Duodenal mucosa (tissue), 2 donors: ENCODE data around the gene NLGN1.

Source experiments
- H3K27ac ChIP-seq: one replicate; pipeline ENCODE4 v1.7.0; 2013; ENCODE audit warnings: low read depth, low read length
- H3K27me3 ChIP-seq, 2 donors: one replicate each; pipeline ENCODE4 v1.7.0; 2013; ENCODE audit warnings: low read length in 2 of 2, control low read depth in 1 of 2; ENCODE audit not compliant: insufficient read depth in 2 of 2, control insufficient read depth in 1 of 2
- H3K36me3 ChIP-seq, 2 donors: one replicate each; pipeline ENCODE4 v1.7.0; 2013; ENCODE audit warnings: low read length in 2 of 2, control low read depth in 1 of 2; ENCODE audit not compliant: insufficient read depth in 2 of 2, control insufficient read depth in 1 of 2
- H3K4me1 ChIP-seq, 2 donors: one replicate each; pipeline ENCODE4 v1.7.0; 2013; ENCODE audit warnings: low read length in 2 of 2, control low read depth in 1 of 2; ENCODE audit not compliant: insufficient read depth in 2 of 2, control insufficient read depth in 1 of 2
- H3K4me3 ChIP-seq, 2 donors: one replicate each; pipeline ENCODE4 v1.7.0; 2013; ENCODE audit warnings: low read length in 2 of 2, low read depth in 1 of 2
- H3K9ac ChIP-seq, 2 donors: one replicate each; pipeline ENCODE4 v1.7.0; 2013; ENCODE audit warnings: low read length in 2 of 2, low read depth in 1 of 2
- H3K9me3 ChIP-seq, 2 donors: one replicate each; pipeline ENCODE4 v1.7.0; 2013; ENCODE audit warnings: low read length in 2 of 2, control low read depth in 1 of 2; ENCODE audit not compliant: control insufficient read depth in 1 of 2

The NLGN1 gene

DNA sequence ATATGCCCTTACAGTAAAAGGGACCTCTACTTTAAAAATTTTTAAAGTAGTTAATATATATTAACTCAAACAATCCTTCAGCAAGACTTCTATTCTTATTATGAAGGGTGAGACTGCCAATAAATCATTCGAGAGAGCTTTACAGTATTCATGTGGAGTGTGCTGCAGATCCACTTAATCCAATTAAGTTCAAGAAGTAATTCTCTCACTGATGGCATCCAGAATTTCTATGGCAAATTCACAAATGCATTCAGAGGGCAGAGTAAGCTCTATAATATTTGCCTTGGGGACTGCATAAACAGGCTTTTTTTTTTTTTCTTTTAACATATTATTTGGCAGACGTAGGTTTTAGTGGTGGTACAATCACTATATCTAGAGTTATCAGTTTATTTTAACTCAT lies 692.0 kb downstream of the NLGN1 start:
- Histone ChIP-seq H3K9me3 (no peaks in the 10 kb centered on the region), H3K27ac (no peak overlapping the region), H3K4me1 (peaks cover 4 to 5% of the 10 kb centered on the region in 2 donors), H3K9ac (no peak overlapping the region), H3K27me3 (no peaks in the 10 kb centered on the region), H3K4me3 (no peak overlapping the region), H3K36me3 (no peaks in the 10 kb centered on the region)

DNA sequence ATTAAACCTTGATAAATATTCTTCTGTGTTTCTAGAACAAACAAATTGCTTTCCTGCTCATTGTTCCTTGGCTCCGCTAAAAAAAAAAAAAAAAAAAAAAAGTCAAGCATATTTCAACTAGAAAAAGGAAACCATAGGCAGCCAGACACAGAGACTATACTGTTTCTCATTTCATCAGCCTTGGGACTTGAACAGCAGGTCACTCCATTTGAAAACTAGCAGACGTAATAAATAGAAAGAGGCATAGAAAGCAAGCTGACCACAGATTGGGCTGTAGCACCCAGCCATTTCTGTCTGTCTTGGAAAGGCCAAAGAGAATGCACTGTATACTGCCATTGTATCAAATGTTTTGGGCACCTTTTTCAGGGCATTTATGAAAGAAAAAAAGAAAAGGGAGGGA lies 697.1 kb downstream of the NLGN1 start:
- Histone ChIP-seq H3K4me3 (no peak overlapping the region), H3K9ac (no peak overlapping the region), H3K9me3 (no peaks in the 10 kb centered on the region), H3K36me3 (no peaks in the 10 kb centered on the region), H3K27me3 (no peaks in the 10 kb centered on the region), H3K4me1 (peaks cover 4 to 5% of the 10 kb centered on the region in 2 donors), H3K27ac (no peak overlapping the region)

DNA sequence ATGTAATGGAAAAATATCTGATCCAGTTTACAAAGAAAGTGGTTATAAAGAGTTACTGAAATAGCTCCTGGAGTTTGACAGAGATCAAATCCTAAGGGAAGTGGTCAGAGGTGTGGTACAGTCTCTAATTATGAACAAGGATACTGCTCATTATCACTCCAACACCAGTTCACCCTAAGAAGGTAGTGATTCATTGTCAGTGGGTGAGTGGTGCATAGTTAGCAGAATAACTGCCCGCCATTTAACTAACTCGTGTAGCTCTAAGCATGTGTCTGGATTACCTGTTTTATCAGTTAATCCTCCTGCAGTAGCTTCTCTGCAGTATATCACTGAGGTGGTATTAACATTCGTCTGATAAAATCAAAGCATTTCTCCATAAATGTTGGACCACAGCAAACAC lies 700.1 kb downstream of the NLGN1 start:
- Histone ChIP-seq H3K9ac (no peak overlapping the region), H3K27ac (no peak overlapping the region), H3K9me3 (no peaks in the 10 kb centered on the region), H3K27me3 (no peaks in the 10 kb centered on the region), H3K4me3 (no peak overlapping the region), H3K36me3 (no peaks in the 10 kb centered on the region), H3K4me1 (no peaks in the 10 kb centered on the region)

DNA sequence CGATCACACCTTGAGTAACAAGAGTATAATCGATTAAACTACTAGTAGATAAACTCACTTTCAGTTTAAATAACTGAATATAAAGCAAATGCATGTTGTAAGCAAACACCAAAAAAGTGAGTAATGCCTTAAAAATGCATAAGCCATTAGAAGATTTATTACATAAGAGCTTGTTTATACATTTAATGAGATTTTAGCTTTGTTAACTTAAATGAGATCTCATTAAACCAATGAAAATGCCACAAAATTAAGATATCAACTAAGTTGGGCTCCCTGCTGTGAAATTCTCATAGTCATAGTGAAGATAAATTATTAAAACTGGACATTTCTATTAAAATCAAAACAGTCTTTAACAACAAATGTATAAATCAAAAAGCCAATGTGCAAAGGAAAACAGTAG lies 701.2 kb downstream of the NLGN1 start:
- no peaks in the 10 kb centered on the region for H3K4me1 ChIP-seq
- H3K27ac ChIP-seq = no peak overlapping the region
- H3K36me3 ChIP-seq = no peaks in the 10 kb centered on the region
- no peaks in the 10 kb centered on the region for H3K9me3 ChIP-seq
- no peak overlapping the region for H3K4me3 ChIP-seq
- H3K27me3 ChIP-seq = no peaks in the 10 kb centered on the region
- H3K9ac ChIP-seq = no peak overlapping the region

DNA sequence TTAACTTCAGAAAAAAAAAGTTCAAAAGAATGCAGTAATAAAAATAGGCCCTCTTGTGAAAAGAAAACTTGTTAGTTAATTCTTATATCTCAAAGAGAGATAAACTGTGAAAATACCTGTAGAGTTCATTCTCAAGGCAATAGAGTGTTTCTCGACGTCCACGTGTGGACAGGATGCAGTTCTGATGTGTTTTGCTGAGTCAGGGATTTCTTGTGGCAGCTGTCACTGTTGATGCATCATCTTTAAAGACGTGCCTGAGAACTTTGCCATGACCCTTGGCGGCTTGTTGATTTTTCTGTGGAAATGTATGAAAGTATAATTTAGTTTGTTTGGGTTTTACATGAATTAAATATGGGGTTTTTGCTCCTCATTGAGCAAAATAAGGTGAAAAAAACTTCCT lies 702.2 kb downstream of the NLGN1 start:
- Histone ChIP-seq H3K27ac (no peak overlapping the region), H3K9me3 (no peaks in the 10 kb centered on the region), H3K36me3 (no peaks in the 10 kb centered on the region), H3K27me3 (no peaks in the 10 kb centered on the region), H3K4me1 (no peaks in the 10 kb centered on the region), H3K4me3 (no peak overlapping the region), H3K9ac (no peak overlapping the region)

DNA sequence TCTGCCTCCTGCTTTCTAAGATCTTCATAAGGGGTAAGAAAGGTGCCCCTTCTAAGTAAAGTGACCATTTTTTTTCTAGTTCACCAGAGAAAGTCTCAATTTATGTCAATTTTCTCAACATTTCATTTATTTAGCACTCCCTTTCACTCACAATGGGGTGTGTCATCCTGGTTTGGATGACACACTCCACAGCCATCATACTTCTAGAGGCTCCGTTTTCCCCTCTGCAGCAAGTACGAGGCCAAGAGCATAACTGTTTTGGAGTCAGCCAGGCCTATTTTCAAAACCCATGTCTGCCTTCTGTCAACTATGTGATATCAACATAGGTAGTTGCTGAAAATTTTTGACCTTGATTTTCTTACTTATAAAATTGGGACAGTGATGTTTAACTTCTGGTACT lies 703.2 kb downstream of the NLGN1 start:
- Histone ChIP-seq H3K27me3 (no peaks in the 10 kb centered on the region), H3K4me1 (no peaks in the 10 kb centered on the region), H3K9ac (no peak overlapping the region), H3K27ac (no peak overlapping the region), H3K36me3 (no peaks in the 10 kb centered on the region), H3K9me3 (no peaks in the 10 kb centered on the region), H3K4me3 (no peak overlapping the region)

DNA sequence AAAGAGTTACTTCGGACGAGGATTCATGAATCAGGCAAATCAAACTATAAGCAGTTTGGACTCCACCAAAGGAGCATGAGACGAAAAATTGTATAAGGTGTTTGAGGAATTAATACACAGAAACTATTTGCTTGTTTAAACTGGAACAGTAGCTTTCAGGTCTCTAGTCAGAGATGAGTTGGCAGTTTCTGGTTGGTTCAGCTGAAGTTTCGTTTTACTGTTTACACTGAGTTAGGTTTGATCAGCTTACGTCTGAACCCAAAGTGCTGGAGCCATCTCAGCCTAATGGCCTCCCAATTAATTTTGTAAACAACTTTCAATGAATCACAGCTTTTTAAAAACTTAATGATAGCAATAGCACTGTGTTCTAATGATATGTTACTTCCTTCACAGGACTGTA lies 703.7 kb downstream of the NLGN1 start:
- Histone ChIP-seq H3K9me3 (no peaks in the 10 kb centered on the region), H3K4me1 (no peaks in the 10 kb centered on the region), H3K4me3 (no peak overlapping the region), H3K27ac (no peak overlapping the region), H3K9ac (no peak overlapping the region), H3K27me3 (no peaks in the 10 kb centered on the region), H3K36me3 (no peaks in the 10 kb centered on the region)

DNA sequence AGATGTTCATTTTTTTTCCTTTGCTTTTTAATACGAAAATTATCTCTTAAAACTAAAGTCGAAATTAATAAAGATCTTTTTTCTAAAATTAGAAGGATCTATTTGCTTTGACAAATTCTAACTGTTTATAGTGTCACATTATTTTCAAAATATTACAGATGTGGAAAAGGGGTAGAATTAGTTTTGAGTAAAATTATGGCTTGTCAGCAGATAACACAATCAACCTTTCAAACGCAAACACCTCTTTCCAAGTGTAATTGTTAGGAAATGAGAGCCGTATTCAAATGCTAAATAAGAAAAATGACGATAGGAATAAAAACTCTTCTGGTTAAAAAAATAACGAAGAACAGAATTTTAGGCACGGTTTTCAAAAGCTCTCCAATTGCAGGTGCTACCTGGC lies 704.7 kb downstream of the NLGN1 start:
- Histone ChIP-seq H3K27ac (no peak overlapping the region), H3K9ac (no peak overlapping the region), H3K4me1 (no peaks in the 10 kb centered on the region), H3K27me3 (no peaks in the 10 kb centered on the region), H3K9me3 (no peaks in the 10 kb centered on the region), H3K4me3 (no peak overlapping the region), H3K36me3 (no peaks in the 10 kb centered on the region)

DNA sequence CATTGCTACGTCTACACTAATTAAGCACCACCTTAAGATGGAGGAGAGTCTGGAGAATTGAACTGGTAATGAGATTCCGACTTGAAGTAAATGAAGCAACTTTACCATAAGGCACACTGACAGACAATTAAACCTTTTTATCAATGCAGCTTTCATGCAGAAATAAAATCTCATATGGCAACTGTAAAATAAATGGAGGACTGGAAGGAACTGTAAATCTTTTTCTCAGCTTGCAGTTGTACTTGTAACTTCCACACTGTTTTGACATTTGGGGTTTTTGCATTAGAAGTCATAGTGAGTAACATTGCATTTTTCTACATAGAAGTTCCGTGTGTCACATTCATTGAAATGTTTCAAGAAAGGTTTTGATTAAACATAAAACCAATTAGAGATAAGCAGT lies 705.3 kb downstream of the NLGN1 start:
- Histone ChIP-seq H3K4me1 (no peaks in the 10 kb centered on the region), H3K36me3 (no peaks in the 10 kb centered on the region), H3K27me3 (no peaks in the 10 kb centered on the region), H3K9ac (no peak overlapping the region), H3K9me3 (no peaks in the 10 kb centered on the region), H3K4me3 (no peak overlapping the region), H3K27ac (no peak overlapping the region)

DNA sequence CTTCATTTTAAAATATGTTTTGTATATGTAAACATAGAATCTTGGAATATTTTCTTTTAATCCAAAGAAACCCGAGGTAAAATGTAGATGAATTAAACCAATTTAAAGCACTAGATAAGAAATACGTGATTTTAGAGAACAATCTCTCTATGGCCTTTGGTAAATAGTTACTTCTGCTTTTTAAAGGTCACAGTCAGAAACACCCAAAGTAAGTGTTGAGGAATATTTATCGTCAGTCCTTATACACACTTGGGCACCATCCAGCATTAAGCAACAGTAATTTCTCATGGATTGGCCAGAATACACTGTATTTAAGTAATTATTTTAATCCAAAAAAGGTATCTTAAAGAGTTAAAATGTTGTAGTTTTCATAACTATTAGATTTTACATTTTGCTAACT lies 713.2 kb downstream of the NLGN1 start:
- Histone ChIP-seq H3K36me3 (no peaks in the 10 kb centered on the region), H3K27ac (no peak overlapping the region), H3K4me3 (no peak overlapping the region), H3K9me3 (no peaks in the 10 kb centered on the region), H3K4me1 (no peaks in the 10 kb centered on the region), H3K27me3 (no peaks in the 10 kb centered on the region), H3K9ac (no peak overlapping the region)

DNA sequence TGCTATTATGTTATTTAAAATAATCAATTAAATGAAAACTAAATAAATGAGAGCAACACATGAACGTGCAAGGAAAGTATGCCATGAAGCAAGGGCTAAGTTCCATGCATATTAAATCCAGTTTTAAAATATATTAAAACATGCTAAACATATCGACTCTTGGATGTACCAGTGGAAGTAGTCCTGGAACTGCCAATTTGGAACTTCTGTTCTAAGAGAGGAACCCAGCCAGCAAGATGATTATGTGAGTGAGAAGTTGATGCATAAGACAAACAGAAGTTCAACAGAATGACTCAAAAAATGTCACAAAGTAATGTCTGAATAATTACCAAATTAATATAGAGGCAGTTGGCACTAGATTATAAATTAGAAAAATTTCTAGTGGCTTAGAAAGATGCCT lies 714.2 kb downstream of the NLGN1 start:
- no peak overlapping the region for H3K4me3 ChIP-seq
- no peaks in the 10 kb centered on the region for H3K27me3 ChIP-seq
- no peaks in the 10 kb centered on the region for H3K36me3 ChIP-seq
- H3K9ac ChIP-seq = no peak overlapping the region
- H3K9me3 ChIP-seq = no peaks in the 10 kb centered on the region
- H3K27ac ChIP-seq = no peak overlapping the region
- H3K4me1 ChIP-seq = no peaks in the 10 kb centered on the region
